Right lung (tissue), 5 donors: Measurements from ENCODE around the gene HNRNPM. TPM values are rescaled to one million over a fixed set of nuclear protein-coding genes. Genes with fewer than 3 reads are reported as not detected.
"Not testable (repeated sequence)": the region's sequence is repeated elsewhere in the genome, so short reads cannot be mapped to it uniquely, and the experiment has no call there.

Experiments used
- DNase-seq, 2 donors: peaks; one replicate each; pipeline ENCODE4 v3.0.0-alpha.2; 2013
- polyA plus RNA-seq, 5 donors: library from polyadenylated mRNA; unstranded; fragments of 120-200 nt; gene quantifications; one replicate each; pipeline versions ENCODE4 v1.2.1 to v1.2.3, GENCODE V29; 2013; ENCODE audit warnings: inconsistent platforms in 1 of 5, low replicate concordance in 1 of 5; ENCODE audit not compliant: insufficient read length in 5 of 5, insufficient read depth in 1 of 5

The HNRNPM gene
- polyA plus RNA-seq, 5 donors: 281 to 444 (median 337) TPM

DNA sequence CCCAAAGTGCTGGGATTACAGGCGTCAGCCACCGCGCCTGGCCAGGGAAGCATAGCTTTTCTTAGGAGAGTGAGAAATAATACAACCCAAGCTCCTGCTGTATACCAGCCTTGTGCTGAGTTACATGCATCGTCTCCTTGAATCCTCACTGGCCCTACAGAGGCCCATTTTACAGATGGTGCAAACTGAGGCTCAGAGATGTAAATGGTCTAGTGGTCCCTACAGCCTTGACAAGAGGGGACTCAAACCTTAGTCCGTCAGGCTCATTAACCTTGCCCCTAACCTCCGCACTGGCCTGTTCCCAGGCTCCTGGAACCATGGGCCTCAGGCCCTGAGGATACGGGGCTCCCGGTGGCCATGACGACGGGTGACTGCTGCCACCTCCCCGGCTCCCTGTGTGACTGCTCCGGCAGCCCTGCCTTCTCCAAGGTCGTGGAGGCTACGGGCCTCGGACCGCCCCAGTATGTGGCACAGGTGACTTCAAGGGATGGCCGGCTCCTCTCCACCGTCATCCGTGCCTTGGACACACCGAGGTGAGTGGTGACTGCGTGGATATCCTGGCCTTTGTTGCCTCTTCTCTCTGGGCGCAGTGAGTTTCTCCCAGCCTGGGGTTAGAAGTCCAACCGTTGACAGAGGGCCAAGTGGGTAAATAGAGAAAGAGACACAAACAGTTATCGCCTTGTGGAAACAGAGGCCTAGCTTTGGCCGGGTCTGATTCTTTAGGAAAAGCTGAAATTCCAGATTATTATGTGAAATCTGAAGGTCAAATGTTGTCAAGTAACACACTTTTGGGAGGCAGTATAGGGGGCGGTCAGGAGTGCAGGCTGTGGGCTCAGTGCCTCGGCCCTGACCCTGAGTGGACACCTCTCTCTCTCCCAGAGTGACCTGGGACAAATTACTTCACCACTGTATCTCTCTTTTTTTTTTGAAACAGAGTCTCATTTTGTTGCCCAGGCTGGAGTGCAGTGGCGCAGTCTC is 23.0 kb upstream of the HNRNPM start:
- no peak for DNase-seq

- DNase-seq: peak in 1 of 2 donors; percentile 42
These were observed 21.0 kb upstream of the HNRNPM start for GRCh38 chr19:8423817-8424223.

DNA sequence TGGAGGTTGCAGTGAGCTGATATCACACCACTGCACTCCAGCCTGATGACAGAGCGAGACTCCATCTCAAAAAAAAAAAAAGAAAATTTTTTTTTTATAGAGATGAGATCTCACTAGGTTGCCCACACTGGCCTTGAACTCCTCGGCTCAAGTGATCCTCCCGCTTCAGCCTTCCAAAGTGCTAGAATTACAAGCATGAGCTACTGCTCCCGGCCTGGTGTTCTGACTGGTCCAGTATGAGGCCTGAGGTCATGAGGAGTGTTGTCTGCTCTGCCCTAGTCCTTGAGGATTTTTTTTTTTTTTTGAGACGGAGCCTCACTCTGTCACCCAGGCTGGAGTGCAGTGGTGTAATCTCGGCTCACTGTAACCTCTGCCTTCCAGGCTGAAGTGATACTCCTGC is 19.4 kb upstream of the HNRNPM start:
- DNase-seq: not testable (repeated sequence)

DNA sequence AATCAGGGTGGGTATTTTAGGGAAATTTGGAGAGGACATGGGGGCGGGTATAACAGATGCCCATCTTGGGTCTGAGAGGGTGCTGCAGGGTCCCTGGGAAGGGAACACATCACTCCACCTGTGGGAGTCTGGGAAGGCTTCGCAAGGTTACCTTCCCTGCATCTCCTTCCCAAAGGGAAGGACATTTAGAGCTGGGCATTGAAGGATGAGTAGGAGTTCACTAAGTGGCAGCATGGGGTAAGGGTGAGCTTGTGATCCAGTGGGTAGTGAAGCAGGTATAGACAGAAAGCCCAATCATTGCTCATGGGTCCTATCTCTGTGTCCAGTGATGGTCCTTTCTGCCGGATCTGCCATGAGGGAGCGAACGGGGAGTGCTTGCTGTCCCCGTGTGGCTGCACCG is 18.5 kb upstream of the HNRNPM start:
- DNase-seq: no peak

DNA sequence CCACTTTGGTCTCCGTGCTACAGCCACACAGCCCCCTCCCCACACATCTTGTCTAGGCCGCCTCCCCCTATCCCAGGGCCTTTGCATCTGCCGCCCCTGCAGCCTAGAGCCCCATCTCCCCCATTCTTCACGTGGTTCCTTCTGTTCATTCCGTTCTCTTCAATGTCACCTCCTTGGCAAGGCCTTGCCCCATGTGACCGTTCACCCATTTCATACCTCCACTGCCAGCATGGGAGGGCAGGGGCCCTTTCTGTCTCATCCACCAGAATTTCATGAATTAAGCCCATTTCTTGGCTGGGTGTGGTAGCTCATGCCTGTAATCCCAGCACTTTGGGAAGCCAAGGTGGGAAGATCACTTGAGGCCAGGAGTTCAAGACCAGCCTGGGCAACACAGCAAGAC is 15.7 kb upstream of the HNRNPM start:
- no peak for DNase-seq

DNA sequence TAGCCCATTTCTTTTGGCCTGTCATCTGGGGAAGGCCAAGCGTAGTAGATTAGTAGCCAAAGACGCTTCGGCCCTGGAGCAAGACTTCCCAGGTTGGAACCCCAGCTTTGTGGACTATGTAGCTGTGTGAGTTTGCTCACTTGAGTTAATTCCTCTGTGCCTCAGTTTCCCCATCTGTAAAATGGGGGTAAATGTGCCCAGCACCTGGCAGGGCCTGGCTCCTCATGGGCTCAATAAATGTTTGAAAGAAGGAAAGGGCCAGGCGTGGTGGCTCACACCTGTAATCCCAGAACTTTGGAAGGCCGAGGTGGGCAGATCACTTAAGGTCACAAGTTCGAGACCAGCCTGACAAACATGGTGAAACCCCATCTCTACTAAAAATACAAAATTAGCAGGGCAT is 14.9 kb upstream of the HNRNPM start:
- DNase-seq: no peak

GRCh38 chr19:8430650-8431049 is 14.1 kb upstream of the HNRNPM start:
- no peak for DNase-seq

- DNase-seq: no peak
These were observed 6.5 kb upstream of the HNRNPM start for GRCh38 chr19:8438236-8438635.

- DNase-seq: no peak
These were observed 2.8 kb upstream of the HNRNPM start for GRCh38 chr19:8441725-8442544.

DNA sequence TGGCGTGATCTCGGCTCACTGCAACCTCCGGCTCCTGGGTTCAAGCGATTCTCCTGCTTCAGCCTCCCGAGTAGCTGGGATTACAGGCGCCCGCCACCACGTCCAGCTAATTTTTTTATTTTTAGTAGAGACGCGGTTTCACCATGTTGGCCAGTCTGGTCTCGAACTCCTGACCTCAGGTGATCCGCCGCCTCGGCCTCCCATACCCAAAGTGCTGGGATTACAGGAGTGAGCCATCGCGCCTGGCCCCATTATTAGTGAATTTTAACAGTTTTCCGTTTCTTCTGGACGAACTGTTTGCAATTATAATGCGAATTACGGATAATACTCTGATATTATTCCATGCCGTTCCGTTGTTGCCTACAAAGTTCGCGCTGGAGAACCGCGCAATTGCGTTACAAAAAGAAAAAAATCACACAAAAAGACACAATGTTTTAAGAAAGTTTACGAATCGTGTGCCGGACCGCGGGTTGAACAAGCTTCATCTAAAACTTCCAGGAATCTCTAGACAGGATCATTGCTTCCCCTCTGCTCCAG is 567 bp upstream of the HNRNPM start:
- not testable (repeated sequence) for DNase-seq

GRCh38 chr19:8445488-8446001 is 770 bp downstream of the HNRNPM start:
- peak in 1 of 2 donors; percentile 44 for DNase-seq

- DNase-seq: no peak
These were observed 1.4 kb downstream of the HNRNPM start for GRCh38 chr19:8446061-8446709.

GRCh38 chr19:8449830-8450229 is 5.1 kb downstream of the HNRNPM start:
- DNase-seq: no peak

DNA sequence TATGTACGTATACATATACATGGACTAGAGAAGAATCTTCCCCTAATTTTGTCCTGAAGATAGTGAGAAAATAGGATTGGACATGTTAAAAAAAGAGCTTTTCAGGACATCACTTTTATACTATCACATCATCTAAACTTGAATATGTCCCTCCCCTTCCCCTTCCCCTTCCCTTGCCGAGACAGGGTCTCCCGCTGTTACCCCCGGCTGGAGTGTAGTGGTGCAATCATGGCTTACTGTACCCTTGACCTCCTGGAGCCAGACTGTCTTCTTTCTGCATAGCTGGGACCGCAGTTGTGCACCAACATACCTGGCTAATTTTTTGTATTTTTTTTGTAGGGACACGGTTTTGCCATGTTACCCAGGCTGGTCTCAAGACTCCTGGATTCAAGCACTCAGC is 6.6 kb downstream of the HNRNPM start:
- DNase-seq: no peak

- DNase-seq: no peak
These were observed 7.1 kb downstream of the HNRNPM start for GRCh38 chr19:8451885-8452284.

- DNase-seq: no peak
These were observed 7.8 kb downstream of the HNRNPM start for GRCh38 chr19:8452446-8453123.

DNA sequence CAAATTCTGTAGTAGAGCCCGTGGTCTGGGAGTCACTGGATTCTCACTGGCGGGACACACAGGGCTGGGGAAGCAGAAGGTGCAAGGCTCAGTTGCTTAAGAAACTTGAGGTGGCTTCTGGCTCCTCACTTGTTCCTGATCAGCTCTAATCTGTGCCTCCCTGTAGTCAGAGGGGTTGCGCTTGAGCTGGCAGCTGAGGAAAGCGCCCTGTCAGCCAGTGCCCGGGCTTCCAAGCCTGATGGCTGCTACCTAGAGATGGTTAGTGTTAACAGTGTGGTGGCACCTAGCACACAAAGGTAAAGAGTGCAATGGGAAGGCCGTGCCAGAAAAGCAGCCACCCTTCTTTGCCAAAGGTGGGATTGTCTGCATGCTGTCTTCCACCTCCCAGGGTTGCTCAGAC is 8.8 kb downstream of the HNRNPM start:
- DNase-seq: no peak

DNA sequence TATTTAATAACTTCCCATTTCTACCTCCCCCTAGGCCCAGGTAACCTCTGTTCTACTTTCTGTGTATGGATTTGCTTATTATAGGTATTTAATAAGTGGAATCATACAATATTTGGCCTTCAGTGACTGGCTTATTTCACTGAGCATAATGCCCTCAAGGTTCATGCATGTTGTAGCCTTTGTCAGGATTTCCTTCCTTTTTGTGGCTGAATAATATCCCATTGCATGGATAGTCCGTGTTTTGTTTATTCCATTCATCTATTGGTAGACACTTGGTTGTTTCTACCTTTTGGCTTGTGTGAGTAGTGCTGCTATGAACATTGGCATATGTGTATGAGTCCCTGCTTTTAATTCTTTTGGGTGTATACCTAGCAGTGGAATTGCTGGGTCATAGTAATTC is 9.4 kb downstream of the HNRNPM start:
- no peak for DNase-seq

DNA sequence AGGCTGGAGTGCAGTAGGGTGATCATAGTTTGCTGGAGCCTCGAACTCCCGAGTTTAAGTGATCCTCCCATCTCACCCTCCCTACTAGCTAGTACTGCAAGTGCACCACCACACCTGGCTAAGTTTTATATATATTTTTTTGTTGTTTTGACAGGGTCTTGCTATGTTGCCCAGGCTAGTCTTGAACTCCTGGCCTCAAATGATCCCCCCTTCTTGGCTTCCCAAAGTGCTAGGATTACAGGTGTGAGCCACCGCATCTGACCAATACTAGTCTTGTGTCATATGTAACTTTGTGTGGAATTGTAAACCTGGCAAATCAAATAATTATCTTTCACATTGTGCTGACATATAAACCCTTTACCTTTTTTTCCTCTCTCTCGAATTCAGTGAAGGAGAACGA is 10.2 kb downstream of the HNRNPM start:
- DNase-seq: no peak

DNA sequence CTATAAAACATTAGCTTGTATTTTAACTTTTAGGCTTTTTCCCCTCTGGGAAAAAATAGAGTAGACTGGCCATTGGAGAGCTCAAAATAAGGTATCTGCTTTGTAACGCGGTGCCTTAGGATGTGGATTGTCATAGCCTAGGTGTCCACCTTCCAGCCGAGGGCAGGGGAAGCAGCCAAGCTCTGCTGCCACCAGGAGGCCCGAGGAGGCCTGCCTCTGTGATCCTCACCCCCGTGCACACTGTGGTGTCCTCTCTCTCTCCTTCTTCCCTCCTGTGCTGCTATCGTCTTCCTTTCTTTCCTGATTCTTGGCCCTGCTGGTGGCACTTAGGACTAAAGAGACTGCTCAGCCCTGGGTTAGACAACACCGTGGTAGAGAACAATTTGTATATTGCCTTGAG is 11.3 kb downstream of the HNRNPM start:
- no peak for DNase-seq

GRCh38 chr19:8457209-8457608 is 12.4 kb downstream of the HNRNPM start:
- no peak for DNase-seq
